LoVo (cell line): ENCODE measurements around the gene ADAP1.
"Not testable (repeated sequence)": the region's sequence is repeated elsewhere in the genome, so short reads cannot be mapped to it uniquely, and the experiment has no call there.

ENCODE experiments used
- DNase-seq: peaks from one replicate; pipeline ENCODE4 v3.0.0-alpha.2; 2016; ENCODE audit warnings: low spot score

The ADAP1 gene

DNA sequence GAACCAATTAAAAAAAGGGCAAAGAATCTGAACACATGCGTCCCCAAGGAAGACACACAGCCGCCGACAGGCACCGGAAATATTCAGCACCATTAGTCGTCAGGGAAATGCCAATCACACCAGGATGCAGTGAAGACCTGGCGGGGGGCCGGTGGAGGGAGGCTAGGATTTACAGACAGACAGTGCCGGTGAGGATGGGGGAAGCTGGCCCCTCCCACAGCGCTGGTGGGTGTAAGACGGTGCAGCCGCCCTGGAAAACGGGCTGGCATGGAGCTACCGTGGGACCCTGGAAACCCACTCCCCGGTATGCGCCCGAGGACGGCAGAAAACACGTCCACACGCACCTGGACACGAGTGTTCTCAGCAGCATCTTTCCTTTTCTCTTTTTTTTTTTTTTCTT, 4.8 kb upstream of the ADAP1 start:
- no peak for DNase-seq

DNA sequence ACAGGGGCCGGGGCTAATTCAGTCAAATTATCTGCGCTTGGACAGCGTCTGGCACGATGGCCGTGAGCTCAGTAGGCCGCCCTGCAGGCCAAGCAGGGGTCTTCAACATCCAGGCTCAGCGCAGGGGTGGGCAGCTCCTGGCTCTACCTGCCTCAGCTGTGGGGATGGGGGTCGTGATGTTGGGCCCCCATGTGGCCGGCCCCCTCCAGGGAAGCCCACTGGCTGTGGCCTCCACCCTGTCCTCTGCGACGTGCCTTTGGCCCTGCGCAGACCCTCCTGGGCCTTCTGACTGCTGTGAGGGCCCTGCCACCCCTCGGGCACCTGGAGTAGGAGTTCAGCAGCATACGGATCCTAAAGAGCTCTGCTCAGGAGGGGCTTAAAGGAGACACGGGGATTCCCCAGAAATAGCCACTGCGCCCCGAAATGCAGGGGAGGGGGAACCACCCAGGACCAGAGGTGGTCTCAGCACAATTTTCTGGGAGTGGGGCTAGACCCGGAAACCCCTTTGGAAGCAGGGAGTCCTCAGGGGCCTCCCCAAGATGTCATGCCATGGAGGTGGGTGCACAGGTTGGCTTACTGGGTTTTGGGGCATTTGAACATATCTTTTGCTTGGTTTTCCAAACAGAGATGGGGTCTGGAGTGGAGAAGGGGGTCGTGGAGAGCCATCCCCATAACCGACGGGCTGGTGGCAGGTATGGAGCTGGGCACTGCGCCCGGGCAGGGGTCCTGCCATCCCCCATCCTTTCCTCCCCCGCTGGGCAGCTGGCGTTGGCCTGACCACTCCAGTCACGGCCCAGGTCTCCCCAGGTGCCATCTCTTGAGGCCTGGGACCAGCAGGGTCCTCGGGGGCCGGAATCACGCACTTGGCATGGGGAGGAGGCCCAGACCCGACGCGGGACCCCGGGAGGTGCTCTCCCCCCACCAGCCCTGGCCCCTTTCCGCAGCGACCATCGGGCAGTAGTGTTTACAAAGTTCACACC, 4.0 kb upstream of the ADAP1 start:
- DNase-seq: no peak

DNA sequence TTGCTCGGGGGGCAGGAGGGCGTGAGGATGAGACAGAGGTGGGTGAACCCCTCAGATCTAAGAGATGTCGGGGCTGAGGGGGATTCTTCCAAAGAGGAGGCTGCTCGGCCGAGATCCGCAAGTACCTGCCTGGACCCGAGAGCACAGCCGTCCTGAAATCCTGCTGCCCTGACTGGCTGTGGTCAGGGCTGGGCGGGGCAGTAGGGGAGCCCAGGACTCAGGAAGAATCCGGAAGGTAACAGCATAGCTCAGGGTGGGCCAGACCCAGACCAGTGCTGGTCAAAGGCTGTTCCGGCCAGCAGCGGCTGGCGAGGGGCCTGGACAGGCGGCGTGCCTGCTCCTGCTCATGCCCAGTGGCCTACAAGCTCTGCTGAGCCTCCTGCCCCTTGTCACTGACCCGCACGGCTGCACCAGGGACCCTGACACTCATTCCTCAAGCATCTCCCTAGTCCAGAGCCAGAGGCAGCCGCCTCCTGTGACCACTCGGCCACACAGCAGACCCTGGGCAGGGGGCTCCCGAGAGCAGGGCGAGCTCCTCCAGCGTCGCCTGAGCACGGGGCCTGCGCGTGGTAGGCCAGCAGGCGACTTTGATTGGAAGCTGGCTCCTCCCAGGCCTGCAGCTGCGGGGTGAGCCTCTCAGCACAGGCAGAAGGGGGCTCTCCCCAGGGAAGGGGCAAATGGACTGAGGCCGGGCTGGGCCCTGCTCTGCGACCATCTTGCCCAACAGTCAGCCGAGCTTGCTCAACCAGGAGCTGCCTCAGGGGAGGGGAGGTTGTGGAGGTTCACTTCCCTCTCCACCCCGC, 3.1 kb upstream of the ADAP1 start:
- DNase-seq: no peak

DNA sequence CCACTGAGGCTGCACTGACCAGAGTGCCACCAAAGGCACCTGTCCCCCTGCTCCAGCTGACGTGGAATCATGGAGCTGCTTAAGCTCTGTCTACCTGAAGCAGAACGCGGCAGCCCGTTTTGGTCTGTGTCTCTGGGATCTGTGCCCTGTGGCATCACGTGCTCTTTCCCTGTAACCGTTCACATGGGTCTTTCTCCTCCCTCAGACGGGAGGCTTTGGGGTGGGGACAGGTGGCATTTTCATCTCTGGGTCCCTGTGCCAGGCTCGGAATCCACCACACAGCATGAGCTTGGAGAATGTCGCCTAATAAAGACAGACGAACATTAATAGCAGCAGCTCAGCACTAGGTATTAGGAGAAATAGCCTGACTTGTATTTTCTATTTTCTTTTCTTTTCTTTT, 1.6 kb upstream of the ADAP1 start:
- DNase-seq: no peak

DNA sequence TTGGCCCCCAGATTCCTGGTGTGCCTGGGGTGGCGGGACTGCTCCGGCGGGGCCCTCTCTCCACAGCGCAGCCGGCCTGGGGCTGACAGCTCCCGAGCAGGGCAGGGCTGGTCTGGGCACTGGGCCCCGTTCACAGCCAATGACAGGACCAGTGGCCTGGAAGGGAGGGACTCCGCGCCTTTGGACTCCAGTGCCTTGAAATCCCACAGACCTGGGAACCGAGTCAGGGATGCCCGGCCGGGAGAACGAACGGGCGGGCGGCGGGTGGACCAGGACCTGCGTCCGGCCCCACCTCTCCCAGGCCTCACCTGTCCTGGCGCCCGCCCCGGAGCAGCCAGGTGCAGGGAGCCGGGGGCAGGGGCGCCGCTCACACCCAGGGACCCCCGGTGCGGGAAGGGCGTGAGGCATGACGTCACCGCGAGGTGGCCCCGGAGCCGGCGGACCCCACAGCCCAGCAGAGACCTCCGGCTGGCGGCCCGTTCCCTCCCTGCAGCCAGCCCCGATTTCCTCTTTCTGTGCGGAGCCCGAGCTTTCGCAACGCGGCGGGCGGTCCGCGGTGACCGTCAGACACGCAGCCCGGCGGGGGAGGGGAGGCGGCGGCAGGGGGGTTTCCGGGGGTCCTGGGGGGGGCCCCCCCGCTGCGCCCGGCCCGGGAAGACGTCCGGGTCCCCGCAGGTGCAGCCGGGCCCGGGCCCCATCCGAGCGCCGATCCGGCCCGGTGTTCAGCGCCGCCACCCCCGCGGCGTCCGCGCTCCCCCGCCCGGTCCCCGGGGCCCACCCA, 743 bp downstream of the ADAP1 start:
- peak; percentile 74 for DNase-seq

DNA sequence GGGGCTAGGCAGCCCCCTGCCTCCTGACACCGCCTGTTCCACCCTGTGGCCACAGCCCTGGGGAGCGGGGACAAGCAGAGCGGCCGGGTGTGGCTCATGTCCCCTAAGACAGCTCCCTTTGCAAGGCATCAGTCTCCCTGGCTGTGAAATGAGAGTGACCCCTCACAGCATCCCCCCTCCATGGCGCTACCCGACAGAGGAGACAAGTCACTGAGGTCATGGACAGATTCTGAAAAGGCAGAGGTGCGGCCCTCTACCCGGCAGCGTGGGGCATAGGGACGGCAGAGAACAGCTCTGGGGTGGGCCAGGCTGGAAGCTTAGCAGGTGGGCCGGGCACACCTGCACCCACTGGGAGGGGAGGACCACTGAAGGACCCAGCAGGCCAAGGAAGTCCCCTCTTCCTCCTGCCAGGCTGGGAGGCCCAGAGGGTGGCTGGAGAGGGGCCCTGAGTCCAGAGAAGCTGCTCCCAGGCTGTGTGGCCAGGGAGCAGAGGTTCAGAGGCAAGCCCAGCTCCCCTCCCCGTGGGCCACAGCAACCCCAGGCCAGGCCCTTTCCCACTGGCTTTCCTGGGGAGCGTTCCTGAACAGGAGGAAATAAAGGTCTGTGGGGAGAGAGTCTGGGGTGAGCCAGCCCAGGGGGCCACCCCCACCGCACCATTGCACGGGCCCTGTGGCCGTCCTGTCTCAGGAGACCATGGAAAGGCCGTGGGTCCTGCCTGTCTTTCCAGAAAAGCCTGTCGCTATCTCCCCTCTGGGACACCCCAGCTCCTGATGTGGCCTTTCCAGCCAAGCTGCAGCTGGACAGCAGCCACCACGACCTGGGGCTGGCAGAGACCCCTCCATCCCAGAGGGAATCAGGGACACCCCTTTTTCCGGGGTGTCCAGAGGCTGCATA, 1.7 kb downstream of the ADAP1 start:
- no peak for DNase-seq

DNA sequence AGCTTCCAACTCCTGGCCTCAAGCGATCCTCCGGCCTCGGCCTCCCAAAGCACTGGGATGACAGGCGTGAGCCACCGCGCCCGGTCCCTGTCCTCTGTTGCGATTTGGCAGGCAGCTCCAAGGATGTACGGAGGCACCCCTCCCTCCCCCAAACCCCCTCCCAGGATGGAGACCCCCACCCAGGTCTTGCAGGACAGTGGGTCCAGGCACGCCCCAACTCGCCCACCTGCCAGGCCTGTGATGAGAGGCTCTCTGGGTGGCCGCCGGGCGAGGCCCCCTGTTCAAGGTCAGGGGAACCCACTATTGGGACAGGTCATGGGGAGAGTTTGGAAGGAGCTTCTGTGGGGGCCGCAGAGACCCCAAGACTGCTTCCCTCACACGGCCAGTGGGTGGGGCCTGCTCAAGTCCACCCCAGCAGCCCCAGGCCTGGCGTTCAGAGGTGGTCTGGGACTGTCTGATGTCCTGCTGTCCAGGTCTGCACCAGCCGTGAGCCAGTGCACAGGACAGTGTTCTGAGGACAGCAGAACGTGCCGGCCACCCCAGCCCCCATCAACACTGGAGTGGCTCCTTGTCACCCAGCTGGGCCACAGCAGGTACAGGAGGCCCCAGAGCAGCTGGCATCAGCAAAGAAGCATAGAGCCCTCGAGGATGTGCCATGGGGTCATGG, 2.5 kb downstream of the ADAP1 start:
- no peak for DNase-seq

DNA sequence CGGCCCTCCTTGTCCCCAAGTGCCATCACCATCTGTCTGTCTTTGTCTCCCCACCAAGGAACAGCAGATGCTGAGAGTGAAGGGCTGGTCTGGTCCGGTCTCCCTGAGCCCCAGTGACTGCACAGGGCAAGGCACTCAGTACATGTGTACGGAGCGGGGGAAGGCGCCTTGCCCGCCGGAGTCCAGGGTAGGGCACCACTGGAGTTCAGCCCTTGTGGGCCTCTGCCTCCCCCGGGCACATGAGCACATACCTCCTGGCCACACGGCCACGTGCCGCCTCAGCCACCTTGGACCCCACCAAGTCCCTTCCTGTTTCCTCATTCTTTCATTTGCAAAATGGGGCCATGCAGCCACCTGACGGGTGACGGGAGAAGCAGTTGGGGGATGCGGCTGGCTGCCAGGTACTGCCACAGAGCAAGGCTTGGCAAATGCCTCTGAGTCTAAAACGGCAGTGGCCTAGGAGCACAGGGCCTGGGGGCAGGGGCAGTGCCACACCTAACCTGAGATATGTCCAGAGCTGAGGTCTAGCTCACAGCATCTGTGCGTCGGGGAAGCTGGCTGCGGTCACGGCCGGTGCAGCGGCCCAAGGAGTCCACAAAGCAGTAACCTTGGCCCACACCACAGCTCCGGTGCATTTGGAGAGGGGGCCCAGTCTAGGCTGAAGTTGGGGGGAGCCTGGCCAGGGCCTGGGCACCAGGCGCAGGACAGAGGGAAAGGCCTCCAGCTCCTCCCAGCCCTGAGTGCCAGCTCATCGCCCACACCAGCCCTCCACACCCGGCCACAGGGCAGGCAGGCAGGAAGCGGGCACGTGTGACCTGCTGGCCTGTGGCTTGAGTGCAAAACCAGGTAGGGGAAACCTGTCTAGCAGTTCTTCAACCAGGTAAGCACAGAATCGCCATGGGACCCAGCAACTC, 5.2 kb downstream of the ADAP1 start:
- no peak for DNase-seq

DNA sequence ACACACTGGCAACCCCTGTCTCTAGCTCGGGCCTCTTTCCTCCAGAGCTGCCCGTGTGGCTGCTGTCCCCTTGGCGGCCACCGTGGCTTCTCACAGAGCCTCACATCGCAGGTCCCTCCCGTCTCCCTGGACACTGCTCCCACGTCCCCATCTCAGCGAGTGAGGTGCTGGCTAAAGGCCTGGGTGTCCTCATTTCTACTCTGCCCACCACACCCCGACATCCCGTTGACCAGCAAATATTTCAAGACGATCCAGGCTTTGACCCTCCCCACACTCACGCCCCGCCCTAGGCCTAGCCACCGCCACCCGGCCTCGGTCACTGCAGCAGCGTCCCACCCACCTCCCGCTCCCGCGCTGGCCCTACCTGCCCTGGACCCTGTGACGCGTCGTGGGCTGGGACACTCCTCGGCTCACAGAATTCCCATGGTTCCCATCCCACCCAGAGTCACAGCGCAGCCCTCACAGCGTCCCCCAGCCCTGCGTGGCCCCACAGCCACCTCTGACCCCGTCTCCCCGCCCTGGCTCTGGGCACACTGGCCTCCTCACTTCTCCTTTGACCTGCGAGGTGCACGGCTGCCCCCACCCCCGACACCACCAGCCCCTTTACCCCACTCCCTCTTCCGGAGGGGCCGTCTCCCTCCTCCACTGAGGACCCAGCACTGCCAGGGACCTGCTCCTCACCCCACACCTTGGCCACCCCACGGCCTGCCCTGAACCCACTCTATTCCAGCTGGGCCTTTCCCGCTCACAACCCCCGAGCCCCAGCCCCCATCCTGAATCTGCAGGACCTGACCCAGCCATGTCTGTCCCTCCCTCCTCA, 6.9 kb downstream of the ADAP1 start:
- DNase-seq: no peak

DNA sequence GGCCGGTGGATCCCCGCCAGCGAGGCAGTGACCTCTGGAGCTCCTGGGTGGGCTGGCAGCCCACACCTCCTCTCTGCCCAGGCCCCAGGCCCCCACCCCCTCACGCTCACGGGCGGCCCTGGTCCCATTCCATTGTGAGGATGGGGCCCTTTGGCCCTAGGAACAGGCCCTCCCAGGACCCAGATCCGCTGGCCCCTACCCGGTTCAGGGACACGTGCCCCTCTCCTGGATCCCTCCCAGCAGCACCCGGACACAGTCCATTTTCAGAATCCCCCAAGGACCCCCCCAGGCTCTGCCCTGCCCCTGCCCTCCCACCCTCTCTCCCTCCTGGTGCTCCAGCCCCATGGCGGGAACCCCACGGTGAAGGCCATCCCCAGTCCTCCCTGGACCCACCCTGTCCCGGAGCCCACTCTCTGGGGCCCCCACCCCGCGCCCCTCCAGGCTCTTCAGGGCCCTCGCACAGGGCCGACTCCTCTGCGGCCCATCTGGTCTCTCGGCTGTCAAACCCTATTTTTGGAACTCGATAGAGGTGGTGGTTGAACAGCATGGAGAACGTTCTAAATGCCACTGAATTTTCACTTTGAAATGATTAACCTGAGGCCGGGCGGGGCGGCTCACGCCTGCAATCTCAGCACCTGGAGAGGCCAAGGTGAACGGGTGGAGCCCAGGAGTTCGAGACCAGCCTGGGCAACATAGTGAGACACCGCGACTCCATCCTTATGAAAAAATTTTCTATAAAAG, 8.1 kb downstream of the ADAP1 start:
- peak; percentile 61 for DNase-seq

DNA sequence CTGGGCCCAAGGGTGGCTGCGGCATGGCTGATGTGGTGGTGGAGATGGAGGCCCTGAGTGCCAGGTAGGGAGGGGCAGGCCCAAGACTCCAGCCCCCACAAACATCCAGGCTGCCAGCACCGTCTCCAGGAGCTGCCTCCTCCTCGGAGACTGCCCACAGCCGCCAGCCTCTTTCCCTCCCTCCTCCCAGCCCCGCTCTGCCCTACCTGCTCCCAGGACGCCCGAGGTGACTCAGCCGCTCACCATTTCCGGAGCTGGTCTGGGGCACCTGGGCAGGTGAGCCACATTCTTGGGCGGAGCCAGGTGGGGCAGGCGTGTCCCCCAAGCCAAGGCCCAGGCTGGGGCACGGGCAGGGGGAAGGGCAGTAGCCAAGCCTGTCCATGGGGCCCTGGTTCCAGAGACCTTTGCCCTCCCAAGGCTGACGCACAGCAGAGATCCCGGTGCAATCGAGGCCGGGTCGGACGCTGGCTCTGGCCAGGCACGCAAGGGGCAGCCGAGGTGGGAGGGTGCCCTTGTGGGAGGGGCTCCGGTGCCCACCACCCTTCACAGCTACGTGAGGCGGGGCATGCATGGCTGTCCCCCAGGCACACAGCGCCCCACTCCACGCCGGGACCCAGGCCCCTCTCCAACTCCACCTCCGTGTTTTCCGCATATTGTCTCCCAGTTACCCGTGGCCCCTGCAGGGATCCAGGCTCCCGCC, 8.8 kb downstream of the ADAP1 start:
- DNase-seq: peak; percentile 97

DNA sequence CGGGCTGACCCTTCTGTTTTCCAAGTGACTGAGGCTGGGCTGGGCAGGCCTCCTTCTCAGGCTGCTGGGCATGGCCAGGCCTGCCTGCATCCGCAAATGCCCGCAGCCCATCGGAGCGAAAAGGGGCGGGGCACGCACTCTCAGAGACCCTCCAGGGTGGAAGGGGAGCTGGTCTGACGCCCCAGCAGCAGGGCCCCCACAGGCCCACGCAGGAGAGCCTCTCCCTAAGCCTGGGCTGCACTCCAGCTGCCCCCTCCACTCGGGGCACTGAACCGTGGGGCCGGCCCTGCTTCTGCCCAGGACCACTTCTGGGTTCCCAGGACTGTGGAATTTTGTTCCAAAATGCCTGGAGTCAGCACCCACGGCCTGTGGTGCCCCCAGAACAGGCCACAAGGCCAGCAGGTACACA, 9.3 kb downstream of the ADAP1 start:
- DNase-seq: no peak

DNA sequence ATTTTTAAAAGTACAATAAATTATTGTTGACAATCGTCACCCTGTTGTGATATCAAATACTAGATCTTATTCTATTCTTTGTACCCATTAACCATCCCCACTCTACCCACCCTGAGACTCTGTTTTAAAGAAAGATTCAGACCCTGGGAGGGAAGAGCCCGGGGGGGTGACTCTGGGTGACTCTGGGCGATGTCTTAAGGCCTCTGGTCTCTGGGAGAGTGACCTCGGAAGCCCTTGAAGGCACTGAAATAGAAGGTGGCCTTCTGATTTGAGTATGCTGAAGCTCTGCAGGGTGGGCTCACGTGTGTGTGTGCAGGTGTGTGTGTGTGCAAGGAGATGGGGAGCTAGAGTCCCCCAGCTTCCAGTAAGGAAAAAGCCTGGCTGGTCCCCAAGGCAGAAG, 9.7 kb downstream of the ADAP1 start:
- no peak for DNase-seq

DNA sequence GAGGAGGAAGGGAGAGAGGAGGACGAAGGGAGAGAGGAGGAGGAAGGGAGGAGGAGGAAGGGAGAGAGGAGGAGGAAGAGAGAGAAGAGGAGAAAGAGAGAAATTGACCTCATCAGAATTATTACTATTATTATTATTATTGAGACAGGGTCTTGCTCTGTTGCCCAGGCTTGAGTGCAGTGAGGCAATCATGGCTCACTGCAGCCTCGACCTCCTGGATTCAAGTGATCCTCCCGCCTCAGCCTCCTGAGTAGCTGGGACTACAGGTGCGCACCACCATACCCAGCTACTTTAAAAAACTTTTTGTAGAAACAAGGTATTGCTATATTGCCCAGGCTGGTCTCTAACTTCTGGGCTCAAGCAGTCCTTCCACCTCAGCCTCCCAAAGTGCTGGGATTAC, 10.7 kb downstream of the ADAP1 start:
- not testable (repeated sequence) for DNase-seq

DNA sequence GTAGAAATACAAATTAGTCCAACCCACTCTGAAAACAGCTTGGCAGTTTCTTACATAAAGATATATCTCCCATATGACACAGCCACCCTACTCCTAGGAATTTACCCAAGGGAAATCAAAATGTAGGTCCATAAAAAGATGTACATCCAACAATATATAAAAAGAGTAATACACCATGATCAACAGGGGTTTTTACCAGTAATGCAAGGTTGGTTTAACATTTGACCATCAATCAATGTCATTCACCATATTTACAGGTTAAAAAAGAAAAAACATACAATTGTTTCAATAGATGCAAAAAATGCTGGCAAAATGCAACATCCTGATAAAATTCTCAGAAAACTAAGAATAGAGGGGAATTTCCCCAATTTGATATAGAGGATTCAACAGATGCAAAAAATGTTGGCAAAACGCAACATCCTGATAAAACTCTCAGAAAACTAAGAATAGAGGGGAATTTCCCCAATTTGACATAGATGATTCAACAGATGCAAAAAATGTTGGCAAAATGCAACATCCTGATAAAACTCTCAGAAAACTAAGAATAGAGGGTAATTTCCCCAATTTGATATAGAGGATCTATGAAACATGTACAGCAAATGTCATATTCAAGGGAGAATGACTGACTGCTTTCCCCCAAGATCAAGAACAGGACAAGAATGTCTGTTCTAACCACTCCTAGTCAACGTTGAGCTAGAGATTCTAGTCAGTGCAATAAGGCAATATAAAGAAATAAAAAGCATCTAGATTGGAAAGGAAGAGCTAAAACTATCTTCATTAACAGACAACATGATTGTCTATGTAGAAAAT, 13.7 kb downstream of the ADAP1 start:
- DNase-seq: no peak

DNA sequence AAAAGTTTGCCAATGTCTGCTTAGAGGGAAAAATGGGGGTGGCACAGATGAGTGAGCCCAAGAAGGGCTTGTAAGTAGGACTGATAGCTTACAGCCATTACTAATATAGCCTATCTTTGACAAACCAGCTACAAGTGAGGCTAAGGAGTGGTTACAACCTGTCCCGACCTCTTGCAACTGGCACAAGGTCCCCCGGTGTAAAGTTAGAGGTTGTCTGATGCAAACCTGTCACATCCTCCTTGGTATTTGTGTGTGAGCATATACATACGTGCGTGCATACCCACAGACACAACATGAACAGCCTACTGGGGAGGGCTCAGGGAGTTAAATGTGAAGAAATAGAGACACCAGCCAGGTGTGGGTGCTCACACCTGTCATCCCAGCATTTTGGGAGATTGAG, 14.6 kb downstream of the ADAP1 start:
- DNase-seq: no peak
